LNCaP clone FGC (cell line): ENCODE measurements around the gene CERS3.

ENCODE experiments used
- DNase-seq: peaks from one replicate; pipeline ENCODE4 v3.0.0-alpha.2; 2011; ENCODE audit warnings: low read depth
- H3K4me3 ChIP-seq: 2 replicates; pipeline ENCODE4 v1.5.1; 2011; ENCODE audit warnings: mild to moderate bottlenecking, low read depth, low read length, control low read depth
- TF ChIP-seq, protein P1 (sequence below): IDR thresholded peaks from 2 replicates; pipeline ENCODE4 v1.5.1; 2012; ENCODE audit warnings: mild to moderate bottlenecking; ENCODE audit not compliant: control insufficient read depth, insufficient read depth; ENCODE audit errors: extremely low read depth

CERS3 gene

DNA sequence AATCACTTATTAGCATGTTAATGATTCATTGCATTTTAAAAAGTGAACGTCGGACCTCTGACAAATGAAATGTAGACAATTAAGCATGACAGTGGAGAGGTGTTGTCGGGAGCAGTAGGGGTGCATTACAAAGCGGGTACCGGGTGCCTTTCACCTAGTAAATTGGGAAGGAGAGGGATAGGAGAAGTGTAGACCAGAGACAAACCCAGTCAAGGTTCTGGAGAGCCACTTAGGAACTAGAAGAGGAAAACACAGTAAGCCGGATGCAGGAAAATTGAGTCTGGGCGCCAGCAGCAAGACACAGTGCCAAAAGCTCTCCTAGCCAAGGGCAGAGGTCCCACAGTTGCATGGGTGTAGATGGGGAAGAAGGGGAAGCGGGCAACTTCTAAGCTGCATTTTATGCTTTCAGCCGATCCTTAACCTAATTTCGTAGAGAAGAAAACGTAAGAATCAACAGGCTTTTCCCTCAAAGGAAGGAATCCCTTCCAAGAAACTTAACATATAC, 3.1 kb upstream of the CERS3 start:
- no peak overlapping the region for H3K4me3 ChIP-seq
- TF ChIP-seq, protein P1, sequence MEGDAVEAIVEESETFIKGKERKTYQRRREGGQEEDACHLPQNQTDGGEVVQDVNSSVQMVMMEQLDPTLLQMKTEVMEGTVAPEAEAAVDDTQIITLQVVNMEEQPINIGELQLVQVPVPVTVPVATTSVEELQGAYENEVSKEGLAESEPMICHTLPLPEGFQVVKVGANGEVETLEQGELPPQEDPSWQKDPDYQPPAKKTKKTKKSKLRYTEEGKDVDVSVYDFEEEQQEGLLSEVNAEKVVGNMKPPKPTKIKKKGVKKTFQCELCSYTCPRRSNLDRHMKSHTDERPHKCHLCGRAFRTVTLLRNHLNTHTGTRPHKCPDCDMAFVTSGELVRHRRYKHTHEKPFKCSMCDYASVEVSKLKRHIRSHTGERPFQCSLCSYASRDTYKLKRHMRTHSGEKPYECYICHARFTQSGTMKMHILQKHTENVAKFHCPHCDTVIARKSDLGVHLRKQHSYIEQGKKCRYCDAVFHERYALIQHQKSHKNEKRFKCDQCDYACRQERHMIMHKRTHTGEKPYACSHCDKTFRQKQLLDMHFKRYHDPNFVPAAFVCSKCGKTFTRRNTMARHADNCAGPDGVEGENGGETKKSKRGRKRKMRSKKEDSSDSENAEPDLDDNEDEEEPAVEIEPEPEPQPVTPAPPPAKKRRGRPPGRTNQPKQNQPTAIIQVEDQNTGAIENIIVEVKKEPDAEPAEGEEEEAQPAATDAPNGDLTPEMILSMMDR, result no peak
- DNase-seq, result no peak

DNA sequence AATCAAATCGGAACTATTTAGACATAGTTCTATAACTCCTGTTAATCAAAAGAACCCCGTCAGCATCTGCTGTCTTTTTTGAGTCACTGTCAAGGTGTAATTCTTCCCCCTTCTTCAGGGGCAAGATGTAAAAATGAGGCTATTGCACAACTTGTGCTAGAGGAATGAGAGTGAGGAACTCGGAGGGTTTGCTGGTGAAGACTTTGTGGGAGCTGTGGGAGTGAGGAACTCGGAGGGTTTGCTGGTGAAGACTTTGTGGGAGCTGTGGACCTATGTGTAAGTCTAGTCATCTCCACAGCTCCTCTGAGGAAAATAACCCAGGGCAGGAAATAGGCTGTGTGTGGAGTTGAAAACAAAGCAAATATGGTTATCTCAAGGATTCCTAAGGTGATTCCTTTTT, 2.5 kb upstream of the CERS3 start:
- DNase-seq, result no peak
- no peak overlapping the region for H3K4me3 ChIP-seq
- TF ChIP-seq, protein P1, result no peak

DNA sequence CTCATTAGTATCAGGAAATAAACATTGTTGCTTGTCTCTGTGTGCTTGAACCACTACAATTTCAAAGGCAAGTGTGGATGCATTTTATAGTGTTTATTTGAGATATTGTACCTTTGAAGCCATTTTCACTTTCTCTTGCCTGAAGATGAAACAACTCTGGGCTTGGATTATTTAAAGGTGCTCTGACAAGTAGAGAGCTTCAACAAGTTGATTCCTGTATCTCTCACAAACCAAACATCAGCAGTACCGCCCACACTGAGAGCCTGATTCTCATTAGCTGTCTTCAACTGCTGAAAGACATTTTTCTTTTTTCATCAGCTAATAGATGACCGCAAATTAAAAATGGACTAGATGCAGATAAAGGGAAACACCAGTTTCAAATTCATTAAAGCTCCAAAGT, 806 bp upstream of the CERS3 start:
- no peak overlapping the region for H3K4me3 ChIP-seq
- no peak for DNase-seq
- TF ChIP-seq, protein P1, result no peak

DNA sequence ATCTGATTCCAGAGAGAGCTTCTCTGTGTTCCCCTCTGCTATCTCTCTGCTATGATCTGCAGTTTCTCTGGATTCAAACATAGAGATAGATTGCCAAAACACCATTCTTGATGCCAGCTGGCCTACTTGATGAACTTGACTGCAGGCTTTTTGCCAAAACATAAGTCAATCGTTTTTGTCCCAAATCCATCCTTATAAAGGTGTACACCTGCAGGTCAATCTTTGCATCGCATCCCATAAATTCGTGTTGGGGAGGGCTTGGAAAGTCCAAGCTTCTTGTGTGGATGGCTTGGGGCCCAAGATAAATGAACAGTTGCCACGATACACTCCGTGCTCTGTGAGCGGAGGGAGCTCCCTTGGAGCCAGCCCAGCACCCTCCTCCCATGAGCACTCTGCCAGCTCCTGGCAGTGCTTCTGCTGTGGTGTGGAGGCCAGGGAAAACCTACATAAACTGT, 2.7 kb downstream of the CERS3 start:
- TF ChIP-seq, protein P1, result peak; percentile 25; the same call in 1 of the 2 replicates
- no peak overlapping the region for H3K4me3 ChIP-seq
- DNase-seq, result peak; percentile 99

DNA sequence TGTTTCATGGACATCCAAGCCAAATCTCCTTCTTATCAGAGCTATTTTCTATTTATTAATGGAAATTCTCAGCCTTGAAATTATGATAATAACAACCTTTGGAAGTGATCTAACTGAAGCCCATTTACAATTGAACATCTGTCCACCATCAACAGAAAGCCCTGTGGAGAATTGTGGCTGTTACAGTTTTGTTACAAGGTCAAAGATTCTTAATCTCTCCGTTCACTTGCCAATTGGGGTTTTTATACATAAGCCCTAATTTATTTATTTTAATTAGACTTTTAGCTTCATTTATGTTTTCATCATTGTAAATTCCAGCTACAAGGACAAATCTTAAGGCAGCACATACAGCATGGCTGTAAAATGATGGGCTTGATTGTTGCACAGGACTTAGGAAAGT, 3.3 kb downstream of the CERS3 start:
- H3K4me3 ChIP-seq, result no peak overlapping the region
- no peak for DNase-seq
- TF ChIP-seq, protein P1, result no peak

DNA sequence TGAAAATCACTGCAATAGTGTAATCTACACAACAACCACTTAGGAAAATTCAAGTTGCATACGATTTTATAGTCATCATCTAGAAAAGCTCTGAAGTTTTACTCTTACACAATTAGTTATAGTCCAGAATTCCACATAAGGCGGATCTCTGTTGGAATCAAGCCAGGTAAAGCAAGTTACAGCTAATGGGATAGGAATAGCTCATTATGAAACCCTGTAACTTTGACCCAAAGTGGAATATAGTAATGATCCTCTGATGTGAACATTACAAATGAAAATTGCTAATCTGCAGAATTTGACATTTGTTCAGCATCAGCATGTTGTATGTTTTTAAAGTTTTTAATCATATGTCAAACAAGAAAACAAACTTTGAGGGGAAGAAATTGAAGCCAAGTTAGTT, 4.4 kb downstream of the CERS3 start:
- DNase-seq, result no peak
- TF ChIP-seq, protein P1, result no peak
- H3K4me3 ChIP-seq, result no peak overlapping the region

DNA sequence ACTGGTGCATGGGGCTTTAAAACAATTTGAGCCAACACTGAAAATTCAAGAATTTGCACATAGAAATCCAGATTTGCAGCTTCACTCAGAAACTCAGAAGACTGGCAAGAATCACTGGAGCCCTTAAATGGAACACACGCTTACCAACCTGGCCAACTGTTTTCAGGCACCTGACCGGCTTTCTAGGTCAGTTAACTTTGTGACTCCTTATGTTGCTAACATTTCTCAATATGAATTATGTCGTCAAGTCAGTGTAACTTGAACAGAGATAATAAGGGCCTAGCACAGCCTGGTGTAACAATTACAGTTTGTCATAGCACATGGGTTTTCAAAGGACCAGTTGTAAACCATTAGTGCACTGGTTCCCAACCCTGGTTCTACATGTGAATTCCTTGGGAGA, 6.8 kb downstream of the CERS3 start:
- no peak for DNase-seq
- H3K4me3 ChIP-seq, result no peak overlapping the region
- TF ChIP-seq, protein P1, result no peak
